GM19193 (cell line): ENCODE data around the gene CTBP2.

Source experiments
- POLR2A ChIP-seq: IDR thresholded peaks from 4 replicates; pipeline ENCODE4 v1.6.1; 2011; ENCODE audit not compliant: insufficient read depth, insufficient read length; ENCODE audit errors: extremely low read depth

CTBP2 gene

DNA sequence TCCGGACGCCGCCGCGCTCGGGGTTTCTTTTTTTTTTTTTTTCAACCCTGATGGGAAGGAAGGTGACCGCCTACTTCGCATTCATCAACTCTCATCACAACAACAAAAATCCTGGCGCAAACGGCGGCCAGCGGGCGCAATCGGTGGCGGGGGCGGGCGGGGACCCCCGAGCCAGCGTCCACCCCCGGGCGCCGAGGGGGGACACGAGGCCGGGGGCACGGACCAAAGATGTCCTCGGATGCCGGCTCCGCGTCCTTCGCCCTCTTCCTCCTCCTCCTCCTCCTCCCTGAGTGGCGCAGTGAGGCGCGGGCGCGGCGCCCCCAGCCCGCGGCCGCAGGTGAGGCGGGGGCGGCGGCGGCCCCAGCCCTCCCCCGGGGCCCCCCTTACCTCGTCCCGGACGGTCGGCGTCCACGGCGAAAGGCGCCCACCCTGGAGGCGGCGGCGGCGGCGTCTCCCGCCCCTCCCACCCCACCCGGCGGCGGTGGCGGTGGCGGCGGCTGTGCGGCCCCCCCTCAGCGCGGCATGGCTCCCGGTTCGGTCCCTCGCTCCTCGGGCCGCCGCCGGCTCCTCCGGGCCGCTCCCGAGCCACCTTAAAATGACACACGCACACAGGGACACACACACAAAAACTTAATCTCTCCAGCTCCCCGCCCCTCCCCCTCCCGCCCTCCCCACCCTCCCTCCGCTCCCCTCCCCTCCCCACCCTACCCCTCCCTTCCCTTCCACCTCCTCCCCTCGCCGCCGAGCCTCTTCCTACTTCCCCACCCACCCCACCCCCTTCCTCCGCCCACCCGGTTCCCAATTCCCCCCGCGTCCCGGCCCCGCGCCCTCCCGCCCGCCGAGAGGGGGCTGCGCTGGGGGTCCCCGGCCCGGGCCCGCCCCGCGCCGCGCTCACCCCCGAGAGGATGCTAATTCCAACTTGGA, at the start of gene CTBP2:
Gene CTBP2, minus strand, starts transcription at position 632 of the 924 bp plus-strand sequence.
- no peak for TF ChIP-seq POLR2A

DNA sequence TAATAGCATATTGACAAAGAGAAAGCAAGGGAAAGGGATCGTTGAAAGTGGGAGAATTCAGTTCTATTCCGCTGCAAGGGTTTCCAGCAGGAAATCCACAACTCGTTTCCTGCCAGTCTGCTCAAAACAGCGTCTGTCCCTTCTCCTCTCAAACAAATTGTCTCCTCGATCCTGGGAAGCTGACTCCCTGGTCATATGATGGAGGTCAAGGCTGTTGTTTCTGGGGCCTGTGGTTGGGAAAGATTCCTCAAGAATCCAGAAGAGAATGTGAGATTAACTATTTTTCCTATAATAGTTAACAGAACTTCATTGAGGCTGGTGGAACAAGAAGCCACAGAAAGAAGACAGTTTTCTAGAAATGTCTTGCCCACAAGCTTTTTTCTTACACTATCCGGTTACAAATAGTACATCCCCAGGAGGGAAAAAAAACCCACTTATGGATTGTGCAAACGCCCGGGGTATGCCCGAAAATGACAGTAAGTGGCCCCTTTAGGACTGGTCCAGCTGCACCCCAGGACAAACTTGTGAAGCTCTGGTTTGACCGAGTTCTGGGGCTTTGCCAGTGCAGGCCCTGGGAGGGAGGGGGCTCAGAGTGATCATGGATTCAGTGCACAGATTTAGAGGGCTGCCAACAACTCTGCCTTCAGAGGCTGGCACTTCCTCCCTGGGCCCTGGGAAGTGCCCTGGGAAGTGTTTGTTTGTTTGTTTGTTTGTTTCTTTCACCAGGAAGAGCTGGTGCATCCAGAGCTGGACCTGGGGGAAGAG, 49.4 kb upstream of the CTBP2 start:
- TF ChIP-seq POLR2A = no peak

DNA sequence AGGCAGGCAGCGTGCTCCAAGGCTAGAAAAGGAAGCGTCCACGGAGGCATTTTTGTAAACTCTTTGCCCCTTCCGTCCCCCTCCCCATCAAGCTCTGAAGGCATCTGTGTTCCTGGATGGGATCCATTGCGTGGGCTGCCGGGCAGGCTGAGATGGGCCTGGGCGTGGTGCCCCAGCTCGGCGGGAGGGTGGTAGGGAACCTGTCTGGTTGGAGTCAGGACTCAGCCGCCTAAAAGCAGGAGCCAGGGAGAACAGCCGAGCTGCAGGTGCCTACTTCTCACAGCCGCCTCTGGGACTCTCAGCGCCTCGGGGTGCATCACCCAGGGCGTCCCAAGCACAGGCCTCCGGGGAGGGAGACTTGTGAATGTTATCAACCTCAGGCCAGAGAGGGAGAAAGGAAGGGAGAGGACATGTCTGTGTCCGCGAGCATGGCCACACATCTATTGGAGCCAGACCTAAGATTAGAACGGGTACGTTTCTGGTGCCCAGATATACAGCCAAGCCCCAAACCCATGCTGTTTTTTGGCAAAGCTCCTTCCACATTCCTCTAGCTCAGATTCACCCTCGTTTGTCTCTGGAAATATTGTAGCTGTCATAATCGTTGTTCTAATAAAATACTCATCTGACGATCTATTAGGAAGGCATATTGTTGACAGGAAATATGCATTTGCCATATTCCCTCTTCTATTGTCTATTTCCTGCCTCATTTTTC, 48.6 kb upstream of the CTBP2 start:
- no peak for TF ChIP-seq POLR2A

DNA sequence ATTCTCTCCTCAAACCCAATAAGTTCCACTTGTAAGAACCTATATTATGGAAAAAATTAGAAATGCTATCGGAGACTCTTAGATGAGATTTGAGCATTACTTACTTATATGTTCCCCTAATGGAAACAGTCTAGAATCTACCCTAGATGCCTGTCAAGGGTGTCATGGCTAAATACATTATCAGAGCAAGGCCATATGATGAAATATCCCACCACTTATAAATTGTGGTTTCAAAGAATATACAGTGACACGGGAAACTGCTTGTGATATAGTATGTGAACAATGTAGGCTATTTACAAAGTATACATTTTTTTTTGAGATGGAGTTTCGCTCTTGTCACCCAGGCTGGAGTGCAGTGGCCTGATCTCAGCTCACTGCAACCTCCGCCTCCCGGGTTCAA, 46.3 kb upstream of the CTBP2 start:
- TF ChIP-seq POLR2A = no peak

DNA sequence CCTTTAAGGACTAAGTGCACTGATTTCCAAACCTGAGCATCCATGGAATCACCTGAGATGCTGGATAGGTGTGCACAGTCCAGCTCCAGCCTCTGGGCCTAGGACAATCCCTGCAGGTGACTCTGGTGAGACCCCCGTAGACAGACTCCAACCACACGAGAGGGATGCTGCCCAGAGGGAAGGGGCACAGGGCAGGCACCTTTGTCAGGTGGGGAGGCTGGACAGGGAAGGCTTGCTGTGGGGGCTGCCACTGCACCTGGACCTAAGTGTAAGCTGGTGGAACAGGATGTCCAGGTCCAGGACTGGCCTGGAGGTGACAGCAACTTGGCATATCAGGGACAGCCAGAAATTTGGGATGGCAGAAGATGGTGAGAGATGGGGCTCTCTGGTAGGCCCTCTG, 45.1 kb upstream of the CTBP2 start:
- no peak for TF ChIP-seq POLR2A

DNA sequence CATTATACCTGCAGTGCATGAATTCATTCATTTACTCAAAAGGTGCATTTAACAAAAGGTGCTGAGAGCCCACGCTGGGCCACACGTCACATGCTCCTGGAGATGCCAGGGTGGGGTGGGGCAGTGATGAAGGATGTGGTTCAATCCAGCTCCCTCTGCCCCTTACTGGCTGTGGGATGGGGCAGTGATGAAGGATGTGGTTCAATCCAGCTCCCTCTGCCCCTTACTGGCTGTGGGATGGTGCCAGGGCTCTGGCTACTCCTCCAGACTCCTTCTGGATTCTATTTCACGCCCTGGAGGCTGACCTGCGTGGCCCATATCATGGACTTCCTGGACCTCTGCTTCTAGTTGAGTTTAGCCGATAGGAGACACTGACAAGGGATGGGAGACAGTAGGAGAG, 44.0 kb upstream of the CTBP2 start:
- no peak for TF ChIP-seq POLR2A

DNA sequence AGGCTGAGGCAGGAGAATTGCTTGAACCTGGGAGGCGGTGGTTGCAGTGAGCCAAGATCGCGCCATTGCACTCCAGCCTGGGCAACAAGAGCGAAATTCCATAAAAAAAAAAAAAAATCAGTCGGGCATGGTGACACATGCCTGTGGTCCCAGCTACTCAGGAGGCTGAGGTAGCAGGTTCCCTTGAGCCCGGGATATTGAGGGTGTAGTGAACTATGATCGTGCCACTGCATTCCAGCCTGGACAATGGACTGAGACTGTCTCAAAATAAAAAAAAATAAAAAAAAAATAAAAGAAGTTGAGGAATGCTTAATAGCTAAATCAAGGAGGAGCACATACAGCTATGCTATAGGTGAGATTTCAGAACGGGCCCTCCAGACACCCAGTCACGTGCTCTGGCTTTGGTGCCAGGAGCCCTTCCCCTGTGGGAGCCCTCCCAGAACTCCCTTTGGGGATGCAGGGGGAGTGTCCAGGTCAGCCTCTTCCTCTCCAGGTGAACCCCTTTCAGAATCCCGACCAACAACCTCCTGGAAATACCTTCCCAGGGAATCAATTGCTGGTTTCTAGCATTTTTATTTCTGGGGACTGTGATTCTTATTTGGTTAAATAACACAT, 42.9 kb upstream of the CTBP2 start:
- no peak for TF ChIP-seq POLR2A

DNA sequence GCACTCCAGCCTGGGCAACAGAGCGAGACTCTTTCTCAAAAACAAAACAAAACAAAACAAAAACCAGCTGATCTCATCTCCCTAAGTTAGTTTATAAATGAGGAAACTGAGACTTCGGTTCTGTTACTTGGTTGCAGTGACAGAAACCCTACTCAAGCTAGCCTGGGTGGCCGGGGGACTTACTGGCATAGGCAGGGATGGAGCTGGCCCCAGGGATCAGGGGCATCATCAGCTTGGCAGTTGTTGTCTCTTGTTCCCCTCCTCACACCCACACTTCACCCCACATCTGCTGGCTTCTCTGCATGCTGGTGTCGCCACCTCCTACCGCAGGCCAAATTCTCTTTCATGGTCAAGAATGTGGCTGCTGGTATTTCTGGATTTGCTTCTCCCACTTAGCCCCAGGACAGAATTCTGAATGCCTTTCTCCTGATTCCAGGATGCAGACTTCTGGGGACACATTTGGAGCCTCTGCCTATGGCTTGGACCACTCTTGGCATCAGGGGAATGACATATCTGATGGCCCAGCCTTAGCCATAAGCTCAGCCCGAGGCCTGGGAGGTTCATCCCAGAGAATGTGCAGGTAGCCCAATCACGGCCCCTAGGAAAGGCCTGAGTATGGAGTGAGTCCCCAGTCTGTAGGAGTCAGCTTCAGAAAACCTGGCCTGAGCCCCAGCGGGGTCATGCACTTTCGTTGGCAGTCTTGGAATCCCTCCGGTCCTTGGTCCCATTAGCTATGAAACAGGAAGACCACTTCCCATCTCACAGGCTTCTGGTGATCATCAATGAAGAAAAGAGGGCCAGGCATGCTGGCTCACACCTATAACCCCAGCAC, 41.6 kb upstream of the CTBP2 start:
- TF ChIP-seq POLR2A = no peak

DNA sequence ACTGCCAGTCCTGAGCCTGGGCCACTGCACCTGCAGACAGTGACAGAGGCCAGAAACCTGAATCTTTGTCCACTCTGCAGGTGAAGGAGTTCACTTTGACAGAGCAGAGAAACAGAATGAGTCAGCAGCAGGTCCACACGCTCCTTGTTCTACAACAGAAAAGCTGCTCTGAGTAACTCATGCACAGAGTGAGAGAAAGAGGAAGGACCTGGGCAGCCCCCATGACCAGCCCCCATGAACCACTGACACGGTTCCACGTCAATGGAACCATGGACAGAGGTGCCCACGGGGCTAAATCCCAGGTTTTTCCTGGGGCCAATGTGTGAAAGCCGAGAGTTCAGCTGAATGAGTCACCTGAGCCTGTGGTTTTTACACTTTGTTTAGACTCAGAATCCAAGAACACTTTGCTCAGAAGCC, 40.8 kb upstream of the CTBP2 start:
- TF ChIP-seq POLR2A = no peak

DNA sequence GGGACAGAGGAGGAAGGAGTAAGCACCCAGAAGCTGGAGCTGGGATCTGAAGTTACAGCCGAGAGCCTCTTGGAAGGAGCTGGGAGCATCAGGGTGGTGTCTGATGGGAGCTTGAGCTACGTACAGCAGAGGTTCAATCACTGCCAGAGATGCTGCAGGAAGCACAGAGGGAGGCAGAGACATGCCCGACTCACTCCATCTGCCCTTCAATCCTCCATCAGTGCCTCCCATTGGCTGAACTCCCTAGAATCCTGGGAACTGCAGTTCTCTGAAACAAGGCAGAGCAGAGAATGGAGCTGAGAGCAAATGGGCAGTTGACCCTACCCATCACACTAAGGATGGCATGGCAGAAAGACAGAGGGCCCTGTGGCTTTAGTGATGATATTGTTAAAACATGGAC, 40.0 kb upstream of the CTBP2 start:
- TF ChIP-seq POLR2A = no peak

DNA sequence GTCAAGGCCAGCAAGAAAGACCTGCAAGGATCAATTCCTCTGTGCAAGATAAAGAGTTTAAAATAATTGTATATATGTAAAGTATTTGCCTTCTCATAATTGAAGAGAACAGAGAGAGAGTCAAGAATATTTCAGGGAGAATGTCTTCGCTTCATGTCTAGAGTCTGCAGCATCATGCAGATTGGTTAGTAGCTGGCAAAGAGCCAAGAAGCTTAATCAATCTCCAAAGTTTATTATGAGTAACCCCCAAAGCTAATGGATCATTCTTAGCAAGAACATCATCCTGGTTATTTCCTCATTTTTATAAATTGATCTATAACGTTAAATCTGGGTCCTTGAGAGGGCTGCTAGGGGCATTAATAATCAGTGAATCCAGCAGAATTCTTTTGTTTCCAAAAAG, 38.9 kb upstream of the CTBP2 start:
- TF ChIP-seq POLR2A = no peak

DNA sequence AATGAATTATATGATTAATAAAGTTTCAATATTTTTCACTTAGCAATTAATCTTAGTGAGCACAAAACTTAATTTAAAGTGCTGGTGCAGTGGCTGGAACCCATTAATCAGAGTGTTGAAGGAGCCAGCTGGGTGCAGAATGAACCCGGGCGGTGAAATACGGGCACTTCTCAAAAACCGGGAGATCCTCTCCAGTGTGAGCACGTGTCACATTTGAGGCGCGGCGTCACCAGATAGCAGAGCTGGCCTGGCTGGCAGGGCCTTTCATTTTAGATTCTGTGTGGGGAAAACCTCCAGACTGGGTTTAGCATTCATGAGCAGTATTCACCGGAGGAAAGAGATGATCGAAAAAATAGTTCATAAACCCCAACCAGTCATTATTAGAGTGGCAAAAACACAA, 34.5 kb upstream of the CTBP2 start:
- TF ChIP-seq POLR2A = no peak

DNA sequence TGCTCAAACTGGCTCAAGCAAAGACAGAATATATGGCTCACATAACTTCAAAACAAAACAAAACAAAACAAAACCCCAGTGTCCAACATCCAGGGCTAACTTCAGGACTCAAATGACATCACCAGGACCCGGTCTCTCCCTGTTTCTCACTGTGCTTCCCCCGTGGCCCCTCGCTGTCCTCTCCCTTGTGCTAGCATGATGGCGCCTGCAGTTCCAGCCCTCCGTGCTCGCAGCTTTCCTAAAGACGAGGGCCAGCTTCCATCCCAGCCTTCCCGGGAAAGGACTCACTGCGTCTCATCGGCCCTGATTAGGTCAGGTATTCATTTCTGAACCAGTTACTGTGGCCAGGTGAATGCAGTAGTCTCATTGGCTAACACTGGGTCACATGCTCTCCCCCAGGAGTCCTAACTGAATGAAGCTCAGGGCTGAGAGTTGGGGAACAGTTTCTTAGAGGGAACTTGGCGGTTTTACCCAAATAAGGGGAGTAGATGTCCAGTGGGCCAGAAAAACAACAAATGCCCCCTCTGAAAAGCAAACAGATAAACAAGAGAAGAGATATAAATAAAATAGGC, 33.0 kb upstream of the CTBP2 start:
- TF ChIP-seq POLR2A = no peak

DNA sequence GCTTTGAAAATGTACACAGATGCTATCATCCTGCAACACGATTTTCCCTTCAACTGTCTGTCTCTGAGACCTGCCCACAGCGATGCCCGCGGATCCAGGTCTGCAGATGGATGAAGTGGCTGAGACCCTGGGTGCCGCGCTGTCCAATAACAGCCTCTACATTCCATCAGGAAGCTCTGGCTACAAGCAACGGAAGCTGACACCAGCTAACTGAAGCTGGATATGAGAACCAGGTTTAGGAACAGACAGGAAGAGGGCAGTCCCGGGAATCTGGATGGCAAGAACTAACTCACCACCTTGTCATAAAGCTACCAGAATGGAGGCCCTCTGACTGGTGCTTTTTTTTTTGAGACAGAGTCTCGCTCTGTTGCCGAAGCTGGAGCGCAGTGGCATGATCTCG, 32.3 kb upstream of the CTBP2 start:
- no peak for TF ChIP-seq POLR2A

DNA sequence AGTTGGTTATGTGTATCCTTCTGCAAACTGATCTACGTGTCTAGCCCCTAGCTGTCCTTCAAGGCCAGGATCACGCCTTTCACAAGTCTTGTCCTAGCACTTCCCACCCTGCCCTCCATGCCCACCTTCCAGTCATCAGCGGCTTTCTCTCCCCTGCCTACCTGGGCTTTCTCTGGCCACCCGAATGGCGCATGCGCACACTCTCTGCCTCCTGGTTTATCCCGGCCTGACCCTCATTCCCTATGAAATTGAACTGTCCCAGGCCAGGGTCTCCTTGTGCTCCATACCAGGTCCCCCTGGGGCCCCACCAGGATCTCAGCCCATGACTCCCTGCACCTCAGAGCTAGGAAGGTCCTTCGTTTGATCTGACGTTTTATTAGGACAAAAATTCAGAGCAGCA, 31.6 kb upstream of the CTBP2 start:
- TF ChIP-seq POLR2A = no peak

DNA sequence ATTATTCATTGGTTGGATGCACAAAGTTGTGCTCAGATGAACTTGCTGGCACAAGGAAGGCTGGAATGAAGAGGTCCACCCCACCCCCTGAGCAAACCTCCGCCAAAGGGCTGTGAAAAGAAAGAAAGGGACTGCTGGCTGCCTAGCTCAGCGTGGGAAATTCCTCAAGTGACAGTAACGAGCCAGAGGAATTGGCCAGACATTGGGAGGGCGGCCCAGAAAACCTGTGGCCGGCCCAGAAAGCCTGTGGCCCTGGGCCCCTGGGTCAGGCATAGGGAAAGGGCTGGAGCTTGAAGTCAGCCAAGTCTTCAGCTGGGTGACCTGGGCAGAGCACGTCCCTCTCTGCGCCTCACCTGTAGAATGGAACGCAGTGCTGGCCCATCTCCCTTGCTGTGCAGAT, 30.6 kb upstream of the CTBP2 start:
- TF ChIP-seq POLR2A = no peak
